Measurements from ENCODE around the gene ZBTB3.

- TF ChIP-seq CTCF (IDR thresholded peaks at IDR 0.05) (no peak), POLR2A (IDR thresholded peaks at IDR 0.05) (no peak)
Observed at GRCh38 chr11:62801071-62801470, 47.1 kb upstream of the ZBTB3 start.
